ENCODE results near the gene DUOX2.

DNA sequence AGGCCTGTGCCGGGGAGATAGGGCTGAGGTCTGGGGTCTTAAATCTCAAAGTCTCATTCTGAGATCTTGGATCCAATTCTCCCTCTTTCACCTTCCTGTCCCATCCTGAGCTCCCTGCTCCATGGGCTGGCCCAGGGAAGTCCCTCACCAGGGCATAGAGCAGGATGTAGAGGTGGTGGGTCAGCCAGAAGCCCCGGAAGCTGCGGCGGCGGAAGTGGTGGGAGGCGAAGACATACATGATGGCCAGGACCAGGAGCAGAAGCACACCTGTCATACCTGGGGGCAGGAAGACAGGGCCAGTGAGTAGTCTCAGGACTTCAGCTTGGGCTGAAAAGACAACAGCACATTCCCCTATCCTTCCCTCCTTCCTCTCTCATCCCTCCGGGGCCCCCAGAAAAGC lies 16.5 kb downstream of the DUOX2 start:
- TF ChIP-seq, protein P1, sequence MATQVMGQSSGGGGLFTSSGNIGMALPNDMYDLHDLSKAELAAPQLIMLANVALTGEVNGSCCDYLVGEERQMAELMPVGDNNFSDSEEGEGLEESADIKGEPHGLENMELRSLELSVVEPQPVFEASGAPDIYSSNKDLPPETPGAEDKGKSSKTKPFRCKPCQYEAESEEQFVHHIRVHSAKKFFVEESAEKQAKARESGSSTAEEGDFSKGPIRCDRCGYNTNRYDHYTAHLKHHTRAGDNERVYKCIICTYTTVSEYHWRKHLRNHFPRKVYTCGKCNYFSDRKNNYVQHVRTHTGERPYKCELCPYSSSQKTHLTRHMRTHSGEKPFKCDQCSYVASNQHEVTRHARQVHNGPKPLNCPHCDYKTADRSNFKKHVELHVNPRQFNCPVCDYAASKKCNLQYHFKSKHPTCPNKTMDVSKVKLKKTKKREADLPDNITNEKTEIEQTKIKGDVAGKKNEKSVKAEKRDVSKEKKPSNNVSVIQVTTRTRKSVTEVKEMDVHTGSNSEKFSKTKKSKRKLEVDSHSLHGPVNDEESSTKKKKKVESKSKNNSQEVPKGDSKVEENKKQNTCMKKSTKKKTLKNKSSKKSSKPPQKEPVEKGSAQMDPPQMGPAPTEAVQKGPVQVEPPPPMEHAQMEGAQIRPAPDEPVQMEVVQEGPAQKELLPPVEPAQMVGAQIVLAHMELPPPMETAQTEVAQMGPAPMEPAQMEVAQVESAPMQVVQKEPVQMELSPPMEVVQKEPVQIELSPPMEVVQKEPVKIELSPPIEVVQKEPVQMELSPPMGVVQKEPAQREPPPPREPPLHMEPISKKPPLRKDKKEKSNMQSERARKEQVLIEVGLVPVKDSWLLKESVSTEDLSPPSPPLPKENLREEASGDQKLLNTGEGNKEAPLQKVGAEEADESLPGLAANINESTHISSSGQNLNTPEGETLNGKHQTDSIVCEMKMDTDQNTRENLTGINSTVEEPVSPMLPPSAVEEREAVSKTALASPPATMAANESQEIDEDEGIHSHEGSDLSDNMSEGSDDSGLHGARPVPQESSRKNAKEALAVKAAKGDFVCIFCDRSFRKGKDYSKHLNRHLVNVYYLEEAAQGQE (IDR thresholded peaks at IDR 0.05; ENCODE audit: low read depth), result no peak
- TF ChIP-seq EZH2 (IDR thresholded peaks at IDR 0.05) (no peak), YY1 (IDR thresholded peaks at IDR 0.05; ENCODE audit: extremely low read depth, insufficient replicate concordance, low read depth, low read length) (no peak)
- TF ChIP-seq, protein P2, sequence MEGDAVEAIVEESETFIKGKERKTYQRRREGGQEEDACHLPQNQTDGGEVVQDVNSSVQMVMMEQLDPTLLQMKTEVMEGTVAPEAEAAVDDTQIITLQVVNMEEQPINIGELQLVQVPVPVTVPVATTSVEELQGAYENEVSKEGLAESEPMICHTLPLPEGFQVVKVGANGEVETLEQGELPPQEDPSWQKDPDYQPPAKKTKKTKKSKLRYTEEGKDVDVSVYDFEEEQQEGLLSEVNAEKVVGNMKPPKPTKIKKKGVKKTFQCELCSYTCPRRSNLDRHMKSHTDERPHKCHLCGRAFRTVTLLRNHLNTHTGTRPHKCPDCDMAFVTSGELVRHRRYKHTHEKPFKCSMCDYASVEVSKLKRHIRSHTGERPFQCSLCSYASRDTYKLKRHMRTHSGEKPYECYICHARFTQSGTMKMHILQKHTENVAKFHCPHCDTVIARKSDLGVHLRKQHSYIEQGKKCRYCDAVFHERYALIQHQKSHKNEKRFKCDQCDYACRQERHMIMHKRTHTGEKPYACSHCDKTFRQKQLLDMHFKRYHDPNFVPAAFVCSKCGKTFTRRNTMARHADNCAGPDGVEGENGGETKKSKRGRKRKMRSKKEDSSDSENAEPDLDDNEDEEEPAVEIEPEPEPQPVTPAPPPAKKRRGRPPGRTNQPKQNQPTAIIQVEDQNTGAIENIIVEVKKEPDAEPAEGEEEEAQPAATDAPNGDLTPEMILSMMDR (IDR thresholded peaks at IDR 0.05 in 2 of 3, conservative IDR thresholded peaks at IDR 0.05 in 1 of 3; ENCODE audit: borderline replicate concordance in 1 of 3, insufficient read depth in 1 of 3, low read depth in 2 of 3, low read length in 2 of 3), result no peak
- TF ChIP-seq, protein P3, sequence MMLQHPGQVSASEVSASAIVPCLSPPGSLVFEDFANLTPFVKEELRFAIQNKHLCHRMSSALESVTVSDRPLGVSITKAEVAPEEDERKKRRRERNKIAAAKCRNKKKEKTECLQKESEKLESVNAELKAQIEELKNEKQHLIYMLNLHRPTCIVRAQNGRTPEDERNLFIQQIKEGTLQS (IDR thresholded peaks at IDR 0.05), result no peak

All from HCT116 (cell line).